HCT116 (cell line): ENCODE data around the gene CNTN5. TPM values are rescaled to one million over a fixed set of nuclear protein-coding genes. Genes with fewer than 3 reads are reported as not detected.

ENCODE experiments used
- ATAC-seq: fragments of 200-7000 bp; cut with Tn5 transposase; 2 replicates; pipeline ENCODE4 v1.9.1; 2020; ENCODE audit warnings: mild to moderate bottlenecking, moderate library complexity
- BruUV-seq: library from RNA; stranded (reverse); fragments of 400-500 nt; replicated peaks from 2 replicates; lab custom pipeline; 2021; lab: Mats Ljungman, UMichigan
- CTCF ChIA-PET: fragments of 300-600 bp; sonication (Branson Sonifier 250); formaldehyde crosslinking; loops from one replicate; lab custom pipeline; 2021; ENCODE audit warnings: antibody characterized with exemption; lab: Charles Lee
- POLR2A ChIA-PET: fragments of 300-600, 350-600 bp; sonication (Branson Sonifier 250); formaldehyde crosslinking; loops from one replicate; lab custom pipeline; 2021; ENCODE audit warnings: antibody characterized with exemption; lab: Charles Lee
- RAD21 ChIA-PET, 2 experiments: fragments of 300-600 bp; sonication (Branson Sonifier 250); formaldehyde crosslinking; loops; one replicate each; lab custom pipeline; 2023; ENCODE audit warnings: low total read pairs in 2 of 2; ENCODE audit not compliant: uncharacterized antibody in 2 of 2, unreplicated experiment in 2 of 2, low non-redundant PET in 1 of 2; lab: Charles Lee
- DNase-seq: peaks from one replicate; pipeline ENCODE4 v3.0.0-alpha.2; 2010; ENCODE audit warnings: low read depth, low spot score
- H2AFZ ChIP-seq: fragments of 200-600 bp; shearing (Covaris generic), sonication (generic); 2 replicates; pipeline ENCODE4 v1.6.1; 2017; ENCODE audit warnings: low read depth, mixed run types, mixed read lengths, antibody characterized with exemption, low read length; ENCODE audit not compliant: poor library complexity, severe bottlenecking
- H3K27ac ChIP-seq: 2 replicates; pipeline ENCODE4 v1.5.1; 2012; ENCODE audit warnings: low read depth, low read length
- H3K27me3 ChIP-seq: fragments of 200-600 bp; sonication (generic); 2 replicates; pipeline ENCODE4 v1.6.1; 2016; ENCODE audit warnings: mixed run types, low read length, mixed read lengths; ENCODE audit not compliant: insufficient read depth
- H3K36me3 ChIP-seq, 2 experiments: fragments of 200-500 bp in 1 of 2; fragments of 200-600 bp in 1 of 2; sonication (Bioruptor generic) in 1 of 2; sonication (generic) in 1 of 2; 2 replicates each; pipeline versions ENCODE4 v1.5.1 to v1.6.1; 2014 to 2016; ENCODE audit warnings: low read length in 2 of 2, inconsistent platforms in 1 of 2, mixed read lengths in 1 of 2, mixed run types in 1 of 2; ENCODE audit not compliant: insufficient read depth in 2 of 2, control insufficient read depth in 1 of 2
- H3K4me1 ChIP-seq, 2 experiments: fragments of 200-600 bp in 1 of 2; sonication (generic) in 1 of 2; 2 replicates each; pipeline versions ENCODE4 v1.5.1 to v1.6.1; 2012 to 2017; ENCODE audit warnings: low read length in 2 of 2, inconsistent platforms in 1 of 2, mild to moderate bottlenecking in 1 of 2, mixed read lengths in 1 of 2, mixed run types in 1 of 2, moderate library complexity in 1 of 2; ENCODE audit not compliant: insufficient read depth in 2 of 2, control insufficient read depth in 1 of 2
- H3K4me2 ChIP-seq: fragments of 200-600 bp; sonication (generic); 2 replicates; pipeline ENCODE4 v1.6.1; 2017; ENCODE audit warnings: mixed run types, low read length, mixed read lengths
- H3K4me3 ChIP-seq, 2 experiments: fragments of 200-600 bp in 1 of 2; sonication (generic) in 1 of 2; replicated peaks in 1 of 2; 2 replicates each; pipeline ENCODE4 v1.5.1; 2011 to 2016; ENCODE audit warnings: low read length in 2 of 2, control low read depth in 1 of 2, low read depth in 1 of 2, mild to moderate bottlenecking in 1 of 2, mixed read lengths in 1 of 2, mixed run types in 1 of 2
- H3K79me2 ChIP-seq: fragments of 200-600 bp; sonication (generic); 2 replicates; pipeline ENCODE4 v1.6.1; 2017; ENCODE audit warnings: mild to moderate bottlenecking, mixed run types, low read length, moderate library complexity, mixed read lengths; ENCODE audit not compliant: insufficient read depth
- H3K9ac ChIP-seq: fragments of 200-600 bp; sonication (generic); 2 replicates; pipeline ENCODE4 v1.6.1; 2016; ENCODE audit warnings: low read length, mixed read lengths
- H3K9me2 ChIP-seq: fragments of 200-600 bp; sonication (generic), shearing (Covaris generic); 2 replicates; pipeline ENCODE4 v1.6.1; 2017; ENCODE audit warnings: mixed run types, mild to moderate bottlenecking, moderate library complexity; ENCODE audit not compliant: insufficient read depth
- H3K9me3 ChIP-seq, 2 experiments: fragments of 200-500 bp in 1 of 2; fragments of 200-600 bp in 1 of 2; sonication (Bioruptor generic) in 1 of 2; sonication (generic) in 1 of 2; 2 replicates each; pipeline ENCODE4 v1.6.1; 2014 to 2017; ENCODE audit warnings: low read length in 2 of 2, mixed read lengths in 2 of 2, inconsistent platforms in 1 of 2, low read depth in 1 of 2, mild to moderate bottlenecking in 1 of 2, mixed run types in 1 of 2, moderate library complexity in 1 of 2; ENCODE audit not compliant: control insufficient read depth in 1 of 2, insufficient read depth in 1 of 2
- H4K20me1 ChIP-seq: fragments of 200-600 bp; sonication (generic), shearing (Covaris generic); 2 replicates; pipeline ENCODE4 v1.6.1; 2017; ENCODE audit warnings: mixed run types, mild to moderate bottlenecking, moderate library complexity; ENCODE audit not compliant: insufficient read depth
- CBX3 ChIP-seq: IDR thresholded peaks from 2 replicates; pipeline ENCODE4 v1.6.1; 2012; ENCODE audit warnings: low read depth
- EGR1 ChIP-seq: IDR thresholded peaks from 2 replicates; pipeline ENCODE4 v1.6.1; 2012; ENCODE audit warnings: low read depth
- ELF1 ChIP-seq: IDR thresholded peaks from 2 replicates; pipeline ENCODE4 v1.6.1; 2012; ENCODE audit warnings: low read depth, borderline replicate concordance
- EZH2 ChIP-seq: fragments of 200-600 bp; sonication (generic); IDR thresholded peaks from 2 replicates; pipeline ENCODE4 v1.6.1; 2017; ENCODE audit warnings: antibody characterized with exemption, mixed run types
- FOSL1 ChIP-seq: IDR thresholded peaks from 2 replicates; pipeline ENCODE4 v1.6.1; 2012; ENCODE audit warnings: low read depth
- JUND ChIP-seq: IDR thresholded peaks from 2 replicates; pipeline ENCODE4 v1.6.1; 2012
- POLR2A ChIP-seq: IDR thresholded peaks from 2 replicates; pipeline ENCODE4 v1.7.0; 2011; ENCODE audit warnings: borderline replicate concordance; ENCODE audit not compliant: insufficient read depth, insufficient read length; ENCODE audit errors: extremely low read depth
- POLR2AphosphoS5 ChIP-seq: IDR thresholded peaks from 2 replicates; pipeline ENCODE4 v1.6.1; 2011; ENCODE audit warnings: mild to moderate bottlenecking, low read depth, low read length, moderate library complexity
- RAD21 ChIP-seq: IDR thresholded peaks from 2 replicates; pipeline ENCODE4 v1.6.1; 2012; ENCODE audit warnings: low read depth, mild to moderate bottlenecking
- SIN3A ChIP-seq: IDR thresholded peaks from 2 replicates; pipeline ENCODE4 v1.6.1; 2012; ENCODE audit warnings: low read depth
- SP1 ChIP-seq: IDR thresholded peaks from 2 replicates; pipeline ENCODE4 v1.6.1; 2012; ENCODE audit warnings: low read depth
- SRF ChIP-seq: IDR thresholded peaks from 2 replicates; pipeline ENCODE4 v1.6.1; 2012; ENCODE audit warnings: low read depth
- TCF7L2 ChIP-seq: IDR thresholded peaks from 2 replicates; pipeline ENCODE4 v1.7.0; 2011; ENCODE audit warnings: borderline replicate concordance, inconsistent platforms; ENCODE audit not compliant: insufficient read depth, insufficient read length; ENCODE audit errors: extremely low read depth
- ZNF274 ChIP-seq: fragments of 200-500 bp; sonication (Bioruptor generic); IDR thresholded peaks from 2 replicates; pipeline ENCODE4 v1.6.1; 2014; ENCODE audit warnings: mild to moderate bottlenecking, low read depth, low read length, inconsistent platforms
- intact Hi-C: fragments of 100-400 bp; cut with micrococcal nuclease; formaldehyde crosslinking; loops from 2 replicates; pipeline ENCODE4 v1.10.0; 2022
- total RNA-seq: library from RNA; stranded (reverse); gene quantifications from one replicate; pipeline ENCODE4 v1.2.1, GENCODE V29; 2021; ENCODE audit not compliant: unreplicated experiment
- TF ChIP-seq, protein P1 (sequence below): IDR thresholded peaks from 2 replicates; pipeline ENCODE4 v1.6.1; 2012
- TF ChIP-seq, protein P2 (sequence below): IDR thresholded peaks from 2 replicates; pipeline ENCODE4 v1.6.1; 2012
- TF ChIP-seq, protein P3 (sequence below): IDR thresholded peaks from 2 replicates; pipeline ENCODE4 v1.6.1; 2011; ENCODE audit warnings: mild to moderate bottlenecking, low read length, moderate library complexity; ENCODE audit not compliant: insufficient replicate concordance; ENCODE audit errors: extremely low read depth
- TF ChIP-seq, protein P4 (sequence below): IDR thresholded peaks from 2 replicates; pipeline ENCODE4 v1.6.1; 2012; ENCODE audit warnings: low read depth

CNTN5 gene
- total RNA-seq, 1 experiment from 2014 or later: not detected

DNA sequence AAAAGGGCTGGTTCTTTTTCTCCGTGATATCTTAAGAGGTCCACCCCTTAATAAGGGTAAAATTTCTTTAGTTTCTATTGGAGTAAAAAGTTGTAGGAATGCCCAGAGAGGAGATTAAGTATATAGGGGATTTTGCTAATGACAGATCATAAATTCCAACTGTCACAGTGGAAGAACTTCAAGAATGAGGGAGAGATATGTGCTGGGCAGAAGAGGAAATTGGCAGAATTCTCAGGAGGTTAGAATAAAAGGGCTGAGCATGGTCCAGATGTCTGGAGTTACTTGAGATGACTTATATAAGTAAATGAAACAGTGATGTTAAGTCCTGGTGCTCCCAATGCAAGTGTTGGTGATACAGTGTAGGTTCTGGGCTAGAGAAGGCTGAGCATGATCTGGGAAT, 1248.8 kb downstream of the CNTN5 start:
- H3K79me2 ChIP-seq: no peaks in the 10 kb centered on the region
- no peaks in the 10 kb centered on the region for H4K20me1 ChIP-seq
- no peaks in the 10 kb centered on the region for H3K4me1 ChIP-seq
- ChIA-PET RAD21 (no interaction called here), POLR2A (no interaction called here), CTCF (no interaction called here)
- ATAC-seq: no peak
- H3K9me3 ChIP-seq: no peaks in the 10 kb centered on the region
- H3K36me3 ChIP-seq: no peaks in the 10 kb centered on the region
- no peaks in the 10 kb centered on the region for H3K27me3 ChIP-seq
- no peak overlapping the region for H3K4me3 ChIP-seq
- no peak overlapping the region for H2AFZ ChIP-seq
- no TSS peak for BruUV-seq
- H3K4me2 ChIP-seq: no peak overlapping the region
- no peak overlapping the region for H3K27ac ChIP-seq
- DNase-seq: no peak
- TF ChIP-seq JUND (no peak), ELF1 (no peak), FOSL1 (no peak), SP1 (no peak), SIN3A (no peak), EGR1 (no peak), CBX3 (no peak), RAD21 (no peak), EZH2 (no peak), SRF (no peak), ZNF274 (no peak), POLR2AphosphoS5 (no peak), TCF7L2 (no peak), POLR2A (no peak)
- TF ChIP-seq, protein P1, sequence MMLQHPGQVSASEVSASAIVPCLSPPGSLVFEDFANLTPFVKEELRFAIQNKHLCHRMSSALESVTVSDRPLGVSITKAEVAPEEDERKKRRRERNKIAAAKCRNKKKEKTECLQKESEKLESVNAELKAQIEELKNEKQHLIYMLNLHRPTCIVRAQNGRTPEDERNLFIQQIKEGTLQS: no peak
- TF ChIP-seq, protein P2, sequence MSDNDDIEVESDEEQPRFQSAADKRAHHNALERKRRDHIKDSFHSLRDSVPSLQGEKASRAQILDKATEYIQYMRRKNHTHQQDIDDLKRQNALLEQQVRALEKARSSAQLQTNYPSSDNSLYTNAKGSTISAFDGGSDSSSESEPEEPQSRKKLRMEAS: no peak
- TF ChIP-seq, protein P3, sequence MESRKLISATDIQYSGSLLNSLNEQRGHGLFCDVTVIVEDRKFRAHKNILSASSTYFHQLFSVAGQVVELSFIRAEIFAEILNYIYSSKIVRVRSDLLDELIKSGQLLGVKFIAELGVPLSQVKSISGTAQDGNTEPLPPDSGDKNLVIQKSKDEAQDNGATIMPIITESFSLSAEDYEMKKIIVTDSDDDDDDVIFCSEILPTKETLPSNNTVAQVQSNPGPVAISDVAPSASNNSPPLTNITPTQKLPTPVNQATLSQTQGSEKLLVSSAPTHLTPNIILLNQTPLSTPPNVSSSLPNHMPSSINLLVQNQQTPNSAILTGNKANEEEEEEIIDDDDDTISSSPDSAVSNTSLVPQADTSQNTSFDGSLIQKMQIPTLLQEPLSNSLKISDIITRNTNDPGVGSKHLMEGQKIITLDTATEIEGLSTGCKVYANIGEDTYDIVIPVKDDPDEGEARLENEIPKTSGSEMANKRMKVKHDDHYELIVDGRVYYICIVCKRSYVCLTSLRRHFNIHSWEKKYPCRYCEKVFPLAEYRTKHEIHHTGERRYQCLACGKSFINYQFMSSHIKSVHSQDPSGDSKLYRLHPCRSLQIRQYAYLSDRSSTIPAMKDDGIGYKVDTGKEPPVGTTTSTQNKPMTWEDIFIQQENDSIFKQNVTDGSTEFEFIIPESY: no peak
- TF ChIP-seq, protein P4, sequence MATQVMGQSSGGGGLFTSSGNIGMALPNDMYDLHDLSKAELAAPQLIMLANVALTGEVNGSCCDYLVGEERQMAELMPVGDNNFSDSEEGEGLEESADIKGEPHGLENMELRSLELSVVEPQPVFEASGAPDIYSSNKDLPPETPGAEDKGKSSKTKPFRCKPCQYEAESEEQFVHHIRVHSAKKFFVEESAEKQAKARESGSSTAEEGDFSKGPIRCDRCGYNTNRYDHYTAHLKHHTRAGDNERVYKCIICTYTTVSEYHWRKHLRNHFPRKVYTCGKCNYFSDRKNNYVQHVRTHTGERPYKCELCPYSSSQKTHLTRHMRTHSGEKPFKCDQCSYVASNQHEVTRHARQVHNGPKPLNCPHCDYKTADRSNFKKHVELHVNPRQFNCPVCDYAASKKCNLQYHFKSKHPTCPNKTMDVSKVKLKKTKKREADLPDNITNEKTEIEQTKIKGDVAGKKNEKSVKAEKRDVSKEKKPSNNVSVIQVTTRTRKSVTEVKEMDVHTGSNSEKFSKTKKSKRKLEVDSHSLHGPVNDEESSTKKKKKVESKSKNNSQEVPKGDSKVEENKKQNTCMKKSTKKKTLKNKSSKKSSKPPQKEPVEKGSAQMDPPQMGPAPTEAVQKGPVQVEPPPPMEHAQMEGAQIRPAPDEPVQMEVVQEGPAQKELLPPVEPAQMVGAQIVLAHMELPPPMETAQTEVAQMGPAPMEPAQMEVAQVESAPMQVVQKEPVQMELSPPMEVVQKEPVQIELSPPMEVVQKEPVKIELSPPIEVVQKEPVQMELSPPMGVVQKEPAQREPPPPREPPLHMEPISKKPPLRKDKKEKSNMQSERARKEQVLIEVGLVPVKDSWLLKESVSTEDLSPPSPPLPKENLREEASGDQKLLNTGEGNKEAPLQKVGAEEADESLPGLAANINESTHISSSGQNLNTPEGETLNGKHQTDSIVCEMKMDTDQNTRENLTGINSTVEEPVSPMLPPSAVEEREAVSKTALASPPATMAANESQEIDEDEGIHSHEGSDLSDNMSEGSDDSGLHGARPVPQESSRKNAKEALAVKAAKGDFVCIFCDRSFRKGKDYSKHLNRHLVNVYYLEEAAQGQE: no peak
- intact Hi-C loops: no loop called here
- no peak overlapping the region for H3K9ac ChIP-seq
- no peaks in the 10 kb centered on the region for H3K9me2 ChIP-seq
